Measurements from ENCODE around the gene NECTIN1.

DNA sequence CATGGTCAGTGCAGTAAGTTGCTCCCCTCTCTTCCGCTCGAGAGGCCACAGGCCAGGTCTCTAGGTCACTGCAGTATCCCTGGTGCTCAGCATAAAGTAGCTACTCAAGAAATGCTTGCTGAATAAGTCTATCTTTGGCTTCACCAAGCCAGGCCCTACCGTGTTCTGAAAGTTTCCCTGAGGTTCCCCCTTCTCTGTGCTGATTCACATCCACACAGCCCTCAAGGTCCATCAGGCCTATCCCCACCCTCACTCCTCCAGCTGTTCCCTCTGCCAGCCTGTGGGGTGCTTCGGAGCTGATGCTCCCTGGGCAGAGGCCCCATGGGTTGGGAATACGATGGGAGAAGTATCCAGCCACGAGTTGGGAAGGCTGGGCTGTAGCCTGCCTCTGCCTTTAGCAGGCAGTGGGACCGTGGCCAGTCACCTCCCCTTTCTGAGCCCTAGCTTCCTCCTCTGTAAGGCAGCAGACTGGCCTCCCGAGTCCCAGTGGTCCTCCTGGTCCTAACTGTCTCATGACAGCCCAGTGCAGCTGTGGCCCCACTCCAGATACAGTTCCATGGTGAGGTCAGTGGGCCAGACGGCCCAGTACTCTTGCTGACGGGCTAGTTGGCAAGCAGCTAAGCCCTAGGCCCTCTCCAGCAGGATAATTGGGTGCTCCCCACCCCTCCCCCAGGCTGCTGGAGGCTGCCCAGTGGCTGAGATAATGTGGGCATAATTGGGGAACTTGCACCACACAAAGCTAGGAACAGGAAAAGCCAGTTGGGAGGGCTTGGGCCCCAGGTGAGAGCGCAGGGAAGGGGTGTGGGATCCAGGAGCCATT is 48.2 kb downstream of the NECTIN1 start:
- TF ChIP-seq, protein P1, sequence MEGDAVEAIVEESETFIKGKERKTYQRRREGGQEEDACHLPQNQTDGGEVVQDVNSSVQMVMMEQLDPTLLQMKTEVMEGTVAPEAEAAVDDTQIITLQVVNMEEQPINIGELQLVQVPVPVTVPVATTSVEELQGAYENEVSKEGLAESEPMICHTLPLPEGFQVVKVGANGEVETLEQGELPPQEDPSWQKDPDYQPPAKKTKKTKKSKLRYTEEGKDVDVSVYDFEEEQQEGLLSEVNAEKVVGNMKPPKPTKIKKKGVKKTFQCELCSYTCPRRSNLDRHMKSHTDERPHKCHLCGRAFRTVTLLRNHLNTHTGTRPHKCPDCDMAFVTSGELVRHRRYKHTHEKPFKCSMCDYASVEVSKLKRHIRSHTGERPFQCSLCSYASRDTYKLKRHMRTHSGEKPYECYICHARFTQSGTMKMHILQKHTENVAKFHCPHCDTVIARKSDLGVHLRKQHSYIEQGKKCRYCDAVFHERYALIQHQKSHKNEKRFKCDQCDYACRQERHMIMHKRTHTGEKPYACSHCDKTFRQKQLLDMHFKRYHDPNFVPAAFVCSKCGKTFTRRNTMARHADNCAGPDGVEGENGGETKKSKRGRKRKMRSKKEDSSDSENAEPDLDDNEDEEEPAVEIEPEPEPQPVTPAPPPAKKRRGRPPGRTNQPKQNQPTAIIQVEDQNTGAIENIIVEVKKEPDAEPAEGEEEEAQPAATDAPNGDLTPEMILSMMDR (IDR thresholded peaks at IDR 0.05; ENCODE audit: low read depth, low read length, poor library complexity, severe bottlenecking): no peak
- TF ChIP-seq EZH2phosphoT487 (IDR thresholded peaks at IDR 0.05; ENCODE audit: borderline replicate concordance, low read length): no peak

Data from DOHH2 (cell line).